Astrocyte (in vitro differentiated cells and primary cell): ENCODE measurements around the gene TAPBP.

ENCODE experiments used
- CTCF ChIP-seq: IDR thresholded peaks from 2 replicates; pipeline ENCODE4 v1.5.1; 2011; ENCODE audit warnings: low read depth, mild to moderate bottlenecking, inconsistent platforms, low read length, moderate library complexity; ENCODE audit not compliant: insufficient read depth
- EZH2 ChIP-seq: IDR thresholded peaks from 2 replicates; pipeline ENCODE4 v1.6.1; 2012; ENCODE audit warnings: mild to moderate bottlenecking, low read length, inconsistent platforms; ENCODE audit not compliant: insufficient read depth

- TF ChIP-seq CTCF (no peak), EZH2 (no peak)
Observed at GRCh38 chr6:33279257-33279695, 34.6 kb downstream of the TAPBP start.
